Measurements from ENCODE around the gene SMIM33. TPM values are rescaled to one million over a fixed set of nuclear protein-coding genes. Genes with fewer than 3 reads are reported as not detected.
"Not testable (repeated sequence)": the region's sequence is repeated elsewhere in the genome, so short reads cannot be mapped to it uniquely, and the experiment has no call there.

SMIM33 gene
- total and polyA plus RNA-seq, 8 donors: 0.13 to 0.87 (median 0.46) TPM; not detected in 5

DNA sequence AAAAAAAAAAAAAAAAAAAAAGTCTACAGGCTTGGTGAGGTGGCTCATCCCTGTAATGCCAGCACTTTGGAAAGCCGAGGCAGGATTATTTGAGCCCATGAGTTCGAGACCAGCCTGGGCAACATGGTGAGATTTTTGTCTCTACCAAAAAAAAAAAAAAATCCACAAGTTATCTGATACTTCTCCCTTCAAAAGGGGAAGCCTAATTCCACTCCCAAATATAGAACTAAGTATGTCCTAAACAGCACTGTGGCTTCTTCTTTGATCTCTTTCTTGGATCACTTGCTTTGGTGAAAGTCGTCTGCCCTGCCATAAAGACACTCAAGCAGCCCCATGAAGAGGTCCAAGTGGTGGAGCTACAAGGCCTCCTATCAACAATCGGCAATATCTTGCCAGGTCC, 30.6 kb downstream of the SMIM33 start:
- H3K4me1 ChIP-seq: no peaks in the 10 kb centered on the region
- H3K36me3 ChIP-seq: no peaks in the 10 kb centered on the region
- no peaks in the 10 kb centered on the region for H3K27me3 ChIP-seq
- no peak for DNase-seq
- no peak overlapping the region for H3K27ac ChIP-seq
- H3K4me3 ChIP-seq: no peak overlapping the region
- intact Hi-C loops (cut with DNase I; ENCODE audit: low total_unique reads): no loop called here
- no peaks in the 10 kb centered on the region for H3K9me3 ChIP-seq
- 89 to 92% (median 92%) methylated on average over 4 of the region's 4 CpGs for WGBS, 5 donors
- TF ChIP-seq EP300 (IDR thresholded peaks at IDR 0.05) (no peak), POLR2A (IDR thresholded peaks at IDR 0.05) (no peak), POLR2AphosphoS5 (IDR thresholded peaks at IDR 0.05) (no peak)
- TF ChIP-seq, protein P1, sequence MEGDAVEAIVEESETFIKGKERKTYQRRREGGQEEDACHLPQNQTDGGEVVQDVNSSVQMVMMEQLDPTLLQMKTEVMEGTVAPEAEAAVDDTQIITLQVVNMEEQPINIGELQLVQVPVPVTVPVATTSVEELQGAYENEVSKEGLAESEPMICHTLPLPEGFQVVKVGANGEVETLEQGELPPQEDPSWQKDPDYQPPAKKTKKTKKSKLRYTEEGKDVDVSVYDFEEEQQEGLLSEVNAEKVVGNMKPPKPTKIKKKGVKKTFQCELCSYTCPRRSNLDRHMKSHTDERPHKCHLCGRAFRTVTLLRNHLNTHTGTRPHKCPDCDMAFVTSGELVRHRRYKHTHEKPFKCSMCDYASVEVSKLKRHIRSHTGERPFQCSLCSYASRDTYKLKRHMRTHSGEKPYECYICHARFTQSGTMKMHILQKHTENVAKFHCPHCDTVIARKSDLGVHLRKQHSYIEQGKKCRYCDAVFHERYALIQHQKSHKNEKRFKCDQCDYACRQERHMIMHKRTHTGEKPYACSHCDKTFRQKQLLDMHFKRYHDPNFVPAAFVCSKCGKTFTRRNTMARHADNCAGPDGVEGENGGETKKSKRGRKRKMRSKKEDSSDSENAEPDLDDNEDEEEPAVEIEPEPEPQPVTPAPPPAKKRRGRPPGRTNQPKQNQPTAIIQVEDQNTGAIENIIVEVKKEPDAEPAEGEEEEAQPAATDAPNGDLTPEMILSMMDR (IDR thresholded peaks at IDR 0.05): no peak

DNA sequence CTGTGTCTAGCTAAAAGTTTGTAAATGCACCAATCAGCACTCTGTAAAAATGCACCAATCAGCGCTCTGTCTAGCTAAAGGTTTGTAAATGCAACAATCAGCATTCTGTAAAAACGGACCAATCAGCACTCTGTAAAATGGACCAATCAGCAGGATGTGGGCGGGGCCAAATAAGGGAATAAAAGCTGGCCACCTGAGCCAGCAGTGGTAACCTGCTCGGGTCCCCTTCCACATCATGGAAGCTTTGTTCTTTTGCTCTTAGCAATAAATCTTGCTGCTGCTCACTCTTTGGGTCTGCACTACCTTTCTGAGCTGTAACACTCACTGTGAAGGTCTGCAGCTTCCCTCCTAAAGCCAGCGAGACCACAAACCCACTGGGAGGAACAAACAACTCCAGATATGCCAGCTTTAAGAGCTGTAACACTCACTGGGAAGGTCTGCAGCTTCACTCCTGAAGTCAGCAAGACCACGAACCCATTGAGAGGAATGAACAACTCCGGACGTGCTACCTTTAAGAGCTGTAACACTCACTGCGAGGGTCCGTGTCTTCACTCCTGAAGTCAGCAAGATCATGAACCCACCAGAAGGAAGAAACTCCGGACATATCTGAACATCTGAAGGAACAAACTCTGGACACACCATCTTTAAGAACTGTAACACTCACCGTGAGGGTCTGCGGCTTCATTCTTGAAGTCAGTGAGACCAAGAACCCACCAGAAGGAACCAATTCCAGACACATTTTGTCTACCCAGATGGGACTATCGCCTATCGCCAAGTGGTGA, 32.4 kb downstream of the SMIM33 start:
- H3K4me1 ChIP-seq; H3K9me3 ChIP-seq; H3K27ac ChIP-seq; DNase-seq; intact Hi-C loops (cut with DNase I; ENCODE audit: low total_unique reads); H3K4me3 ChIP-seq; H3K27me3 ChIP-seq; H3K36me3 ChIP-seq: not testable (repeated sequence)
- 88 to 94% (median 91%) methylated on average over 14 to 15 of the region's 15 CpGs for WGBS, 5 donors

DNA sequence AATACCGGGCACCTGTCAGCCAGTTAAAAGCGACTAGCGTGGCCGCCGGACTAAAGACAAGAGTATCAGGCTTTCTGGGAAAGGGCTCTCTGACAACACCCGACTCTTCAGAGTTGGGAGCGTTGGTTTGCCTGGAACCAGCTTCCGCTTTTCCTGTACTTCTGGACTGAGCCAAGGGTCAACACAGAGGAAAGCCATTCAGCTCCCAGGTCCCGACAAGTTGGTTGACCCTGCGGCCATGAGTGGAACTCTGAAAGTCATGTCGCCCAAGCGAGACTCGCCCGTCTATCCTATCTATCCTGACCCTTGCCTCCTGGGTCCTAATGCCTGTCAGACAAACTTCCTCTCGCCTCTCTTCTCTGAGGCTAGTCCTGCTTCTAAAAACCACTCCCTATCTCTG, 33.1 kb downstream of the SMIM33 start:
- H3K4me3 ChIP-seq; H3K4me1 ChIP-seq; DNase-seq; H3K27me3 ChIP-seq; intact Hi-C loops (cut with DNase I; ENCODE audit: low total_unique reads); H3K36me3 ChIP-seq; H3K9me3 ChIP-seq; H3K27ac ChIP-seq: not testable (repeated sequence)
- WGBS, 5 donors: 71 to 86% (median 81%) methylated on average over 15 of the region's 15 CpGs

DNA sequence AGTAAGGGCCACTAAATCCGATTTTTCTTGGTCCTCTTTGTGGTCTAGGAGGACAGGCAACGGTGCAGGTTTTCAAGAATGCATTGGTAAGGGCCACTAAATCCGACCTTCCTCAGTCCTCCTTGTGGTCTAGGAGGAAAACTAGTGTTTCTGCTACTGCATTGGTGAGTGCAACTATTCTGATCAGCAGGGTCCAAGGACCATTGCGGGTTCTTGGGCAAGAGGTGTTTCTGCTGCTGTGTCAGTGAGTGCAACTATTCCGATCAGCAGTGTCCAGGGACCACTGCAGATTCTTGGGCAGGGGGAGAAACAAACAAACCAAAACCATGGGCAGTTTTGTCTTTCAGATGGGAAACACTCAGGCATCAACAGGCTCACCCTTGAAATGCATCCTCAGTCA, 33.9 kb downstream of the SMIM33 start:
- H3K4me1 ChIP-seq; H3K27ac ChIP-seq; H3K36me3 ChIP-seq; DNase-seq; H3K4me3 ChIP-seq; H3K27me3 ChIP-seq; H3K9me3 ChIP-seq; intact Hi-C loops (cut with DNase I; ENCODE audit: low total_unique reads): not testable (repeated sequence)
- WGBS, 5 donors: 75 to 85% (median 84%) methylated on average over 5 of the region's 5 CpGs

DNA sequence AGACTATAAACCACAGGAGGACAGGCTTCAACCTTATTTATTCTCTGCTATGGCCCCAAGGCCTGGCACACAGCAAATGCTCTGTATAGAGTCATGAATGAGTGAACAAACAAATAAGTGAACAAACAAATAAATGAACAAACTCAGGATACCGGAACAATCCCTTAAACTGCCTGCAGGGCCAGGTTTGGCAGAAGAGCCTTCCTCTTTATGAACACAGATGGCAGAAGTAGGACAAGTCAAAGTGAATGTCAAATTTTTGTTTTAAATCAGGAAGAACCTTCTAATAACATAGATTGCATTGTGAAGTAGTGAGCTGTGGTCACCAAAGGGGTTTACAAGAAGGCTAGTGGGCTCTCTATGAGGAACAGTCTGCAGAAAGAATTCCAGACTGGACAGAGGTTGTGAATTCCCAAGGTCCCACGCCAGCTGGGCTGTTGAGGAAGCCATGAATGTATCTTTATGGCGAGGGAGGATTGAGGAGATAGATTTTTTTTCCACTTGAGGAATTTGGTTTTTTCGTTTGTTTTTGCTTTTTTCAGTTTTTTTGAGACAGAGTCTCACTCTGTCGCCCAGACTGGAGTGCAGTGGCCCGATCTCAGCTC, 42.1 kb downstream of the SMIM33 start:
- intact Hi-C loops (cut with DNase I; ENCODE audit: low total_unique reads): loop anchor here (5.0 kb wide), 1 partner anchor 91 kb away; no protein-coding TSS in a partner anchor
- WGBS, 5 donors: 75 to 92% (median 87%) methylated on average over 6 of the region's 6 CpGs

More for the DNA sequence above, 42.1 kb downstream of the SMIM33 start:
- H3K4me1 ChIP-seq: peaks cover 0 to 7% (median 5%) of the 10 kb centered on the region in 4 donors
- DNase-seq: no peak
- H3K36me3 ChIP-seq: no peaks in the 10 kb centered on the region
- no peak overlapping the region for H3K27ac ChIP-seq
- H3K9me3 ChIP-seq: no peaks in the 10 kb centered on the region
- no peaks in the 10 kb centered on the region for H3K27me3 ChIP-seq
- H3K4me3 ChIP-seq: no peak overlapping the region
- TF ChIP-seq, protein P1 (IDR thresholded peaks at IDR 0.05): no peak
- TF ChIP-seq EP300 (IDR thresholded peaks at IDR 0.05) (no peak), POLR2A (IDR thresholded peaks at IDR 0.05) (no peak), POLR2AphosphoS5 (IDR thresholded peaks at IDR 0.05) (no peak)
